ENCODE results near the gene INF2. TPM values are rescaled to one million over a fixed set of nuclear protein-coding genes. Genes with fewer than 3 reads are reported as not detected.
A peak's percentile ranks its signal among the peaks of the same experiment; 100 is the strongest.

The INF2 gene
- total RNA-seq, 1 experiment from 2014 or later = 113 TPM

GRCh38 chr14:104706733-104707607, 17.6 kb downstream of the INF2 start:
- H3K9me3 ChIP-seq (ENCODE audit: insufficient read depth, low read depth) = no peaks in the 10 kb centered on the region
- H3K27me3 ChIP-seq (ENCODE audit: insufficient read depth, low read depth) = no peaks in the 10 kb centered on the region
- ChIA-PET CTCF (no interaction called here), POLR2A (ENCODE audit: unreplicated experiment) (no interaction called here)
- H3K4me1 ChIP-seq (replicated peaks; ENCODE audit: insufficient read depth) = no peaks in the 10 kb centered on the region
- peaks cover 7% of the 10 kb centered on the region; the same call in 1 of the 2 replicates for H3F3A ChIP-seq (ENCODE audit: insufficient read depth, low read depth)
- TF ChIP-seq CTCF (conservative IDR thresholded peaks at IDR 0.05) (no peak), EZH2 (IDR thresholded peaks at IDR 0.05; ENCODE audit: low read depth) (no peak)
- no peaks in the 10 kb centered on the region for H3K9me2 ChIP-seq (ENCODE audit: insufficient read depth)
- no peak overlapping the region for H3K27ac ChIP-seq
- BruUV-seq (replicated peaks) = no TSS peak
- no peak overlapping the region for H3K4me3 ChIP-seq
- H2AFZ ChIP-seq = no peak overlapping the region
- DNase-seq = no peak
- intact Hi-C loops (cut with micrococcal nuclease; ENCODE audit: unreplicated experiment) = loop anchor here (5.0 kb wide), 2 partner anchors 40 to 55 kb away; no protein-coding TSS in a partner anchor
- no peak overlapping the region for H3K4me2 ChIP-seq
- peaks cover 3% of the 10 kb centered on the region; the same call in 1 of the 2 replicates for H3K36me3 ChIP-seq (ENCODE audit: low read depth)
- peaks cover 2% of the 10 kb centered on the region for H4K20me1 ChIP-seq (ENCODE audit: insufficient read depth)
- H3K79me2 ChIP-seq (ENCODE audit: low read depth) = no peaks in the 10 kb centered on the region

GRCh38 chr14:104707608-104708595, 18.5 kb downstream of the INF2 start:
- Histone ChIP-seq H3K4me2 (no peak overlapping the region), H3K9me2 (ENCODE audit: insufficient read depth) (no peaks in the 10 kb centered on the region), H3K4me1 (replicated peaks; ENCODE audit: insufficient read depth) (no peaks in the 10 kb centered on the region), H3F3A (ENCODE audit: insufficient read depth, low read depth) (peaks cover 7% of the 10 kb centered on the region; the same call in 1 of the 2 replicates), H4K20me1 (ENCODE audit: insufficient read depth) (peaks cover 2% of the 10 kb centered on the region), H2AFZ (no peak overlapping the region), H3K27me3 (ENCODE audit: insufficient read depth, low read depth) (no peaks in the 10 kb centered on the region), H3K36me3 (ENCODE audit: low read depth) (peaks cover 3% of the 10 kb centered on the region; the same call in 1 of the 2 replicates), H3K9me3 (ENCODE audit: insufficient read depth, low read depth) (no peaks in the 10 kb centered on the region), H3K27ac (no peak overlapping the region), H3K79me2 (ENCODE audit: low read depth) (no peaks in the 10 kb centered on the region), H3K4me3 (no peak overlapping the region)
- TSS peak; percentile 5 for BruUV-seq (replicated peaks)
- TF ChIP-seq EZH2 (IDR thresholded peaks at IDR 0.05; ENCODE audit: low read depth) = no peak
- no peak for TF ChIP-seq CTCF (conservative IDR thresholded peaks at IDR 0.05)
- POLR2A ChIA-PET (ENCODE audit: unreplicated experiment) = no interaction called here
- DNase-seq = no peak
- CTCF ChIA-PET = no interaction called here
- intact Hi-C loops (cut with micrococcal nuclease; ENCODE audit: unreplicated experiment) = loop anchor here (5.0 kb wide), 2 partner anchors 41 to 56 kb away; no protein-coding TSS in a partner anchor

- H3F3A ChIP-seq (ENCODE audit: insufficient read depth, low read depth) = peaks cover 7% of the 10 kb centered on the region; the same call in 1 of the 2 replicates
- H3K36me3 ChIP-seq (ENCODE audit: low read depth) = peaks cover 3% of the 10 kb centered on the region; the same call in 1 of the 2 replicates
- ChIA-PET CTCF (no interaction called here), POLR2A (ENCODE audit: unreplicated experiment) (no interaction called here)
- BruUV-seq (replicated peaks) = no TSS peak
- peak in 1 of 2 experiments; percentile 60 for DNase-seq
- H2AFZ ChIP-seq = no peak overlapping the region
- TF ChIP-seq CTCF (conservative IDR thresholded peaks at IDR 0.05) (peak; percentile 98), EZH2 (IDR thresholded peaks at IDR 0.05; ENCODE audit: low read depth) (no peak)
- no peak overlapping the region for H3K27ac ChIP-seq
- no peaks in the 10 kb centered on the region for H3K79me2 ChIP-seq (ENCODE audit: low read depth)
- intact Hi-C loops (cut with micrococcal nuclease; ENCODE audit: unreplicated experiment) = loop anchor here (5.0 kb wide), 2 partner anchors 41 to 56 kb away; no protein-coding TSS in a partner anchor
- no peaks in the 10 kb centered on the region for H3K27me3 ChIP-seq (ENCODE audit: insufficient read depth, low read depth)
- H3K4me3 ChIP-seq = no peak overlapping the region
- no peaks in the 10 kb centered on the region for H3K4me1 ChIP-seq (replicated peaks; ENCODE audit: insufficient read depth)
- H3K9me2 ChIP-seq (ENCODE audit: insufficient read depth) = no peaks in the 10 kb centered on the region
- H4K20me1 ChIP-seq (ENCODE audit: insufficient read depth) = no peaks in the 10 kb centered on the region; the same call in none of the 2 replicates
- no peak overlapping the region for H3K4me2 ChIP-seq
- H3K9me3 ChIP-seq (ENCODE audit: insufficient read depth, low read depth) = no peaks in the 10 kb centered on the region
Measured at GRCh38 chr14:104708606-104709268, 19.3 kb downstream of the INF2 start.

Measured in PC-9 (cell line).